Measurements from ENCODE around the gene OR1K1.
"Not testable (repeated sequence)": the region's sequence is repeated elsewhere in the genome, so short reads cannot be mapped to it uniquely, and the experiment has no call there.

The OR1K1 gene

GRCh38 chr9:122814545-122814944 lies 14.6 kb downstream of the OR1K1 start:
- no peak for DNase-seq

GRCh38 chr9:122815544-122815943 lies 15.6 kb downstream of the OR1K1 start:
- no peak for DNase-seq

- DNase-seq: no peak
Observed at GRCh38 chr9:122816163-122816867, 16.4 kb downstream of the OR1K1 start.

GRCh38 chr9:122819326-122819725 lies 19.4 kb downstream of the OR1K1 start:
- DNase-seq: no peak

GRCh38 chr9:122819791-122820489 lies 20.0 kb downstream of the OR1K1 start:
- DNase-seq: no peak

GRCh38 chr9:122820490-122820845 lies 20.5 kb downstream of the OR1K1 start:
- no peak for DNase-seq

GRCh38 chr9:122821278-122821943 lies 21.5 kb downstream of the OR1K1 start:
- no peak for DNase-seq

GRCh38 chr9:122822056-122822455 lies 22.1 kb downstream of the OR1K1 start:
- no peak for DNase-seq

- no peak for DNase-seq
Observed at GRCh38 chr9:122822938-122823337, 23.0 kb downstream of the OR1K1 start.

- no peak for DNase-seq
Observed at GRCh38 chr9:122827761-122828093, 27.8 kb downstream of the OR1K1 start.

- DNase-seq: not testable (repeated sequence)
Observed at GRCh38 chr9:122828965-122829284, 29.0 kb downstream of the OR1K1 start.

- DNase-seq: no peak
Observed at GRCh38 chr9:122832194-122832593, 32.3 kb downstream of the OR1K1 start.

GRCh38 chr9:122835313-122835731 lies 35.4 kb downstream of the OR1K1 start:
- DNase-seq: no peak

GRCh38 chr9:122837266-122837850 lies 37.4 kb downstream of the OR1K1 start:
- no peak for DNase-seq

GRCh38 chr9:122838441-122838840 lies 38.5 kb downstream of the OR1K1 start:
- DNase-seq: not testable (repeated sequence)

- DNase-seq: no peak
Observed at GRCh38 chr9:122841501-122841900, 41.6 kb downstream of the OR1K1 start.

GRCh38 chr9:122844137-122844536 lies 44.2 kb downstream of the OR1K1 start:
- DNase-seq: no peak

GRCh38 chr9:122845116-122845515 lies 45.2 kb downstream of the OR1K1 start:
- no peak for DNase-seq

- no peak for DNase-seq
Observed at GRCh38 chr9:122846371-122846940, 46.5 kb downstream of the OR1K1 start.

GRCh38 chr9:122848256-122848943 lies 48.5 kb downstream of the OR1K1 start:
- DNase-seq: no peak
